H1 (cell line): Measurements from ENCODE around the gene TSPAN9. TPM values are rescaled to one million over a fixed set of nuclear protein-coding genes. Genes with fewer than 3 reads are reported as not detected.

Source experiments
- BACH1 ChIP-seq: IDR thresholded peaks from 2 replicates; pipeline ENCODE4 v1.6.1; 2012; ENCODE audit warnings: low read length, improper control_type of control experiment
- CHD7 ChIP-seq: fragments of 300-600 bp; sonication (generic); IDR thresholded peaks from 2 replicates; pipeline ENCODE4 v1.7.1; 2012; ENCODE audit warnings: low read length, moderate library complexity, mild to moderate bottlenecking, inconsistent platforms; ENCODE audit not compliant: insufficient replicate concordance
- MAFK ChIP-seq: IDR thresholded peaks from 2 replicates; pipeline ENCODE4 v1.6.1; 2012; ENCODE audit warnings: low read depth, mild to moderate bottlenecking, improper control_type of control experiment, low read length
- POU5F1 ChIP-seq: IDR thresholded peaks from 2 replicates; pipeline ENCODE4 v1.6.1; 2011; ENCODE audit warnings: low read depth, mild to moderate bottlenecking, low read length, moderate library complexity
- RBBP5 ChIP-seq: IDR thresholded peaks from 2 replicates; pipeline ENCODE4 v1.7.1; 2012; ENCODE audit warnings: low read depth, mild to moderate bottlenecking, inconsistent platforms, low read length, moderate library complexity, borderline replicate concordance
- USF2 ChIP-seq: IDR thresholded peaks from 2 replicates; pipeline ENCODE4 v1.6.1; 2011; ENCODE audit warnings: low read length, improper control_type of control experiment
- polyA plus RNA-seq, 7 experiments: library from polyadenylated mRNA; depleted of rRNA in 3 of 7; stranded (reverse) in 5 of 7; unstranded in 2 of 7; fragments of >200 nt in 5 of 7; fragments of 200-250 nt in 2 of 7; gene quantifications; 1 replicate in 5 of 7; 2 replicates in 1 of 7; 4 replicates in 1 of 7; pipeline versions ENCODE4 v1.2.1 to v1.2.3, GENCODE V29; 2011 to 2013; ENCODE audit warnings: missing spikeins in 2 of 7, mixed read lengths in 2 of 7
- total RNA-seq: library from RNA; stranded (reverse); fragmentation: NEBNext Ultra II Directional; extraction: Animal tissue kit (Norgen Biotek cat#: 25700); gene quantifications from 2 replicates; pipeline ENCODE4 v1.2.1, GENCODE V29; 2021

TSPAN9 gene
- total and polyA plus RNA-seq, 2 of the 8 experiments (the other 6 are each of a cell fraction or from before 2014, with no cell fraction given): 11.5 to 29.1 TPM

GRCh38 chr12:3117144-3117581 lies 40.0 kb downstream of the TSPAN9 start (continued):
- TF ChIP-seq CHD7: no peak
- TF ChIP-seq POU5F1: no peak
- TF ChIP-seq MAFK: no peak
- TF ChIP-seq BACH1: no peak
- TF ChIP-seq RBBP5: no peak
- no peak for TF ChIP-seq USF2
